Measurements from ENCODE around the gene PDSS2.

GRCh38 chr6:107386904-107387303 is 72.5 kb downstream of the PDSS2 start:
- TF ChIP-seq, protein P1, sequence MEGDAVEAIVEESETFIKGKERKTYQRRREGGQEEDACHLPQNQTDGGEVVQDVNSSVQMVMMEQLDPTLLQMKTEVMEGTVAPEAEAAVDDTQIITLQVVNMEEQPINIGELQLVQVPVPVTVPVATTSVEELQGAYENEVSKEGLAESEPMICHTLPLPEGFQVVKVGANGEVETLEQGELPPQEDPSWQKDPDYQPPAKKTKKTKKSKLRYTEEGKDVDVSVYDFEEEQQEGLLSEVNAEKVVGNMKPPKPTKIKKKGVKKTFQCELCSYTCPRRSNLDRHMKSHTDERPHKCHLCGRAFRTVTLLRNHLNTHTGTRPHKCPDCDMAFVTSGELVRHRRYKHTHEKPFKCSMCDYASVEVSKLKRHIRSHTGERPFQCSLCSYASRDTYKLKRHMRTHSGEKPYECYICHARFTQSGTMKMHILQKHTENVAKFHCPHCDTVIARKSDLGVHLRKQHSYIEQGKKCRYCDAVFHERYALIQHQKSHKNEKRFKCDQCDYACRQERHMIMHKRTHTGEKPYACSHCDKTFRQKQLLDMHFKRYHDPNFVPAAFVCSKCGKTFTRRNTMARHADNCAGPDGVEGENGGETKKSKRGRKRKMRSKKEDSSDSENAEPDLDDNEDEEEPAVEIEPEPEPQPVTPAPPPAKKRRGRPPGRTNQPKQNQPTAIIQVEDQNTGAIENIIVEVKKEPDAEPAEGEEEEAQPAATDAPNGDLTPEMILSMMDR (conservative IDR thresholded peaks at IDR 0.05; ENCODE audit: low read depth, low read length) = no peak
- TF ChIP-seq RAD21 (IDR thresholded peaks at IDR 0.05; ENCODE audit: low read length) (no peak), POLR2A (IDR thresholded peaks at IDR 0.05; ENCODE audit: low read depth, low read length) (no peak), FOS (IDR thresholded peaks at IDR 0.05; ENCODE audit: low read depth, low read length) (no peak), BHLHE40 (IDR thresholded peaks at IDR 0.05; ENCODE audit: low read depth, low read length) (no peak), MXI1 (IDR thresholded peaks at IDR 0.05; ENCODE audit: borderline replicate concordance, low read depth, low read length) (no peak), RFX5 (IDR thresholded peaks at IDR 0.05; ENCODE audit: low read depth, low read length) (no peak), MAZ (IDR thresholded peaks at IDR 0.05; ENCODE audit: borderline replicate concordance, low read depth, low read length) (no peak)

Data from IMR-90 (cell line).